ENCODE measurements around the gene GNB1. TPM values are rescaled to one million over a fixed set of nuclear protein-coding genes. Genes with fewer than 3 reads are reported as not detected.

Gene GNB1
- total RNA-seq, 6 donors from 2014 or later = 126 to 386 (median 173) TPM

- H3K27me3 ChIP-seq = no peaks in the 10 kb centered on the region
- WGBS, 2 donors = 88 to 90% methylated on average over 21 to 24 of the region's 26 CpGs
- ATAC-seq (ENCODE audit: low FRiP score in 2 of 2) (no peak), DNase-seq (peak in 1 of 2 donors; percentile 75)
- H3K4me3 ChIP-seq = no peak overlapping the region
- H3K27ac ChIP-seq = no peak overlapping the region
- H3K36me3 ChIP-seq = no peaks in the 10 kb centered on the region
- TF ChIP-seq EP300 (IDR thresholded peaks at IDR 0.05) (no peak), POLR2AphosphoS5 (IDR thresholded peaks at IDR 0.05) (no peak), CTCF (IDR thresholded peaks at IDR 0.05) (no peak), POLR2A (IDR thresholded peaks at IDR 0.05) (no peak)
- H3K9me3 ChIP-seq = no peaks in the 10 kb centered on the region
- peaks cover 3 to 15% (median 5%) of the 10 kb centered on the region in 4 donors for H3K4me1 ChIP-seq
Measured at GRCh38 chr1:1926346-1926811, 35.5 kb upstream of the GNB1 start.

- DNase-seq (peak in 1 of 2 donors; percentile 75), ATAC-seq (ENCODE audit: low FRiP score in 2 of 2) (no peak)
- Histone ChIP-seq H3K4me3 (no peak overlapping the region), H3K9me3 (no peaks in the 10 kb centered on the region), H3K36me3 (no peaks in the 10 kb centered on the region), H3K27me3 (no peaks in the 10 kb centered on the region), H3K27ac (no peak overlapping the region), H3K4me1 (peaks cover 3 to 15% (median 5%) of the 10 kb centered on the region in 4 donors)
- TF ChIP-seq POLR2AphosphoS5 (IDR thresholded peaks at IDR 0.05) (no peak), EP300 (IDR thresholded peaks at IDR 0.05) (no peak), POLR2A (IDR thresholded peaks at IDR 0.05) (no peak), CTCF (IDR thresholded peaks at IDR 0.05) (no peak)
- 81 to 86% methylated on average over 12 to 25 of the region's 27 CpGs for WGBS, 2 donors
Measured at GRCh38 chr1:1925437-1926345, 34.8 kb upstream of the GNB1 start.

- Histone ChIP-seq H3K36me3 (no peaks in the 10 kb centered on the region), H3K4me1 (peaks cover 3 to 18% (median 6%) of the 10 kb centered on the region in 4 donors), H3K4me3 (no peak overlapping the region), H3K27ac (no peak overlapping the region), H3K27me3 (no peaks in the 10 kb centered on the region), H3K9me3 (no peaks in the 10 kb centered on the region)
- DNase-seq (peak in 1 of 2 donors; percentile 67), ATAC-seq (ENCODE audit: low FRiP score in 2 of 2) (no peak)
- 91 to 93% methylated on average over 18 to 21 of the region's 21 CpGs for WGBS, 2 donors
- TF ChIP-seq EP300 (IDR thresholded peaks at IDR 0.05) = no peak
Measured at GRCh38 chr1:1924849-1925248, 34.0 kb upstream of the GNB1 start.

- DNase-seq = peak in 1 of 2 donors; percentile 68
- H3K27ac ChIP-seq = no peak overlapping the region
- WGBS, 2 donors = 53 to 80% methylated on average over 2 to 4 of the region's 18 CpGs
- TF ChIP-seq EP300 (IDR thresholded peaks at IDR 0.05) = no peak
- TF ChIP-seq POLR2AphosphoS5 (IDR thresholded peaks at IDR 0.05) = no peak
- TF ChIP-seq POLR2A (IDR thresholded peaks at IDR 0.05) = no peak
- no peak for TF ChIP-seq CTCF (IDR thresholded peaks at IDR 0.05)
- H3K36me3 ChIP-seq = no peaks in the 10 kb centered on the region
- no peaks in the 10 kb centered on the region for H3K9me3 ChIP-seq
- H3K4me1 ChIP-seq = peaks cover 8 to 23% (median 9%) of the 10 kb centered on the region in 4 donors
- no peak for ATAC-seq (ENCODE audit: low FRiP score in 2 of 2)
- no peak overlapping the region for H3K4me3 ChIP-seq
- H3K27me3 ChIP-seq = no peaks in the 10 kb centered on the region
Measured at GRCh38 chr1:1924386-1924785, 33.5 kb upstream of the GNB1 start.

GRCh38 chr1:1922956-1923833 lies 32.3 kb upstream of the GNB1 start:
- TF ChIP-seq POLR2AphosphoS5 (IDR thresholded peaks at IDR 0.05) = no peak
- TF ChIP-seq POLR2A (IDR thresholded peaks at IDR 0.05) = no peak
- no peak for TF ChIP-seq EP300 (IDR thresholded peaks at IDR 0.05)
- TF ChIP-seq CTCF (IDR thresholded peaks at IDR 0.05) = no peak
- WGBS, 2 donors = 84 to 92% methylated on average over 5 to 23 of the region's 29 CpGs
- Histone ChIP-seq H3K27me3 (no peaks in the 10 kb centered on the region), H3K27ac (no peak overlapping the region), H3K9me3 (no peaks in the 10 kb centered on the region), H3K36me3 (no peaks in the 10 kb centered on the region), H3K4me3 (no peak overlapping the region), H3K4me1 (peaks cover 16 to 30% (median 17%) of the 10 kb centered on the region in 4 donors)
- peak in 1 of 2 donors; percentile 77 for DNase-seq
- no peak for ATAC-seq (ENCODE audit: low FRiP score in 2 of 2)

Data from upper lobe of left lung (tissue), 6 donors.